Measurements from ENCODE around the gene UNC5B. TPM values are rescaled to one million over a fixed set of nuclear protein-coding genes. Genes with fewer than 3 reads are reported as not detected.
"Not testable (repeated sequence)": the region's sequence is repeated elsewhere in the genome, so short reads cannot be mapped to it uniquely, and the experiment has no call there.

UNC5B gene
- total RNA-seq, 2 experiments from 2014 or later = 0.07 TPM

- Mint-ChIP-seq H3K4me3 (peak overlapping the region; percentile 40), H3K27ac (no peak overlapping the region), H3K9me3 (no peaks in the 10 kb centered on the region), H3K27me3 (peaks cover 41% of the 10 kb centered on the region), H3K4me1 (ENCODE audit: low read depth) (peaks cover 15% of the 10 kb centered on the region), H3K36me3 (ENCODE audit: low read depth) (no peaks in the 10 kb centered on the region)
- ATAC-seq (peak; percentile 15), DNase-seq (no peak)
- intact Hi-C loops (cut with micrococcal nuclease) = no loop called here
- CTCF ChIA-PET = interaction anchor here (1.6 kb wide), 1 partner anchor 66 kb away, joined by 4 read pairs; no protein-coding TSS in a partner anchor
- no peak for TF ChIP-seq CTCF (IDR thresholded peaks at IDR 0.05)
- POLR2A ChIA-PET = no interaction called here
Measured at GRCh38 chr10:71218046-71218650, 5.8 kb downstream of the UNC5B start.

GRCh38 chr10:71218651-71219050 lies 6.3 kb downstream of the UNC5B start:
- intact Hi-C loops (cut with micrococcal nuclease) = no loop called here
- Mint-ChIP-seq H3K27ac (no peak overlapping the region), H3K27me3 (peaks cover 37% of the 10 kb centered on the region), H3K36me3 (ENCODE audit: low read depth) (no peaks in the 10 kb centered on the region), H3K9me3 (no peaks in the 10 kb centered on the region), H3K4me3 (no peak overlapping the region), H3K4me1 (ENCODE audit: low read depth) (peaks cover 11% of the 10 kb centered on the region)
- ChIA-PET POLR2A (no interaction called here), CTCF (interaction anchor here (1.6 kb wide), 1 partner anchor 65 kb away, joined by 4 read pairs; no protein-coding TSS in a partner anchor)
- no peak for DNase-seq
- no peak for TF ChIP-seq CTCF (IDR thresholded peaks at IDR 0.05)
- no peak for ATAC-seq

GRCh38 chr10:71219236-71219917 lies 7.0 kb downstream of the UNC5B start:
- H3K27ac Mint-ChIP-seq; CTCF ChIA-PET; DNase-seq; POLR2A ChIA-PET; H3K36me3 Mint-ChIP-seq (ENCODE audit: low read depth); ATAC-seq; H3K4me3 Mint-ChIP-seq; intact Hi-C loops (cut with micrococcal nuclease); H3K4me1 Mint-ChIP-seq (ENCODE audit: low read depth); H3K9me3 Mint-ChIP-seq: not testable (repeated sequence)
- H3K27me3 Mint-ChIP-seq = peaks cover 30% of the 10 kb centered on the region

- TF ChIP-seq CTCF (IDR thresholded peaks at IDR 0.05) = no peak
- no peak for DNase-seq
- Mint-ChIP-seq H3K4me3 (no peak overlapping the region), H3K27ac (no peak overlapping the region), H3K4me1 (ENCODE audit: low read depth) (peaks cover 5% of the 10 kb centered on the region), H3K9me3 (no peaks in the 10 kb centered on the region), H3K36me3 (ENCODE audit: low read depth) (no peaks in the 10 kb centered on the region), H3K27me3 (peaks cover 23% of the 10 kb centered on the region)
- no peak for ATAC-seq
- CTCF ChIA-PET = interaction anchor here (1.5 kb wide), 1 partner anchor 12 kb away, joined by 3 read pairs; no protein-coding TSS in a partner anchor
- intact Hi-C loops (cut with micrococcal nuclease) = no loop called here
- POLR2A ChIA-PET = no interaction called here
Measured at GRCh38 chr10:71219918-71220688, 7.7 kb downstream of the UNC5B start.

- H3K27ac Mint-ChIP-seq = no peak overlapping the region
- H3K9me3 Mint-ChIP-seq = no peaks in the 10 kb centered on the region
- intact Hi-C loops (cut with micrococcal nuclease) = no loop called here
- peaks cover 5% of the 10 kb centered on the region for H3K4me1 Mint-ChIP-seq (ENCODE audit: low read depth)
- CTCF ChIA-PET = interaction anchor here (0.9 to 1.5 kb wide), 2 partner anchors 12 to 295 kb away, joined by 3 read pairs; no protein-coding TSS in a partner anchor
- H3K36me3 Mint-ChIP-seq (ENCODE audit: low read depth) = no peaks in the 10 kb centered on the region
- TF ChIP-seq CTCF (IDR thresholded peaks at IDR 0.05) = no peak
- H3K27me3 Mint-ChIP-seq = peaks cover 16% of the 10 kb centered on the region
- no peak overlapping the region for H3K4me3 Mint-ChIP-seq
- ATAC-seq (no peak), DNase-seq (no peak)
- POLR2A ChIA-PET = no interaction called here
Measured at GRCh38 chr10:71220689-71221540, 8.5 kb downstream of the UNC5B start.
